BE2C (cell line): Measurements from ENCODE around the gene ANKRD13D.

Source experiments
- DNase-seq: peaks from one replicate; pipeline ENCODE4 v3.0.0-alpha.2; 2020
- H3K27me3 ChIP-seq: fragments of 250-450 bp; sonication (Bioruptor Pico); 2 replicates; pipeline ENCODE4 v1.5.1; 2020; ENCODE audit warnings: mild to moderate bottlenecking
- H3K36me3 ChIP-seq: fragments of 250-450 bp; sonication (Bioruptor Pico); 2 replicates; pipeline ENCODE4 v1.5.1; 2020; ENCODE audit warnings: mild to moderate bottlenecking
- H3K4me1 ChIP-seq: fragments of 250-450 bp; sonication (Bioruptor Pico); 2 replicates; pipeline ENCODE4 v1.5.1; 2020
- H3K4me3 ChIP-seq: 2 replicates; pipeline ENCODE4 v1.5.1; 2011; ENCODE audit warnings: low read depth, low read length
- H3K9me3 ChIP-seq: fragments of 250-450 bp; sonication (Bioruptor Pico); 2 replicates; pipeline ENCODE4 v1.5.1; 2020
- TF ChIP-seq, protein P1 (sequence below): IDR thresholded peaks from 2 replicates; pipeline ENCODE4 v1.5.1; 2012; ENCODE audit warnings: mild to moderate bottlenecking, low read depth, low read length

ANKRD13D gene

DNA sequence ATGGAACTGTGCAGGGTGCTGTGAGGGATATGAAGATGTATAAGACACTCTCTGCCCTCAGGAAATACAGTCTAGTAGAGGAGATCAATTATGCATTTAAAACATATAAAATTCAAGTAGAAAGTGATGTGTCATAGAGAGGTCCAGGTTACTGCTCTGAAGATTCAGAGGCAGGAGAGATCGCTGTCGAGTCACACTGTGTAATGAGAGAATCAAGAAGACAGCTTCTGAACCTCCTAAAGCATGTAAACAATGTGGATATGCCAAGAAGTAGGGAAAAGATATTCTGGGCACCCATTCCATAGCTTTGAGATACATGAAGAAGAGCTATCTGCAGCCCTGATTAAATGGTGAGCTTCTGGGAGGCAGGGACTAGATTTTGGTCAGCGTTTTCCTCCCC lies 30.9 kb downstream of the ANKRD13D start:
- H3K4me3 ChIP-seq, result no peak overlapping the region
- H3K36me3 ChIP-seq, result no peaks in the 10 kb centered on the region
- TF ChIP-seq, protein P1, sequence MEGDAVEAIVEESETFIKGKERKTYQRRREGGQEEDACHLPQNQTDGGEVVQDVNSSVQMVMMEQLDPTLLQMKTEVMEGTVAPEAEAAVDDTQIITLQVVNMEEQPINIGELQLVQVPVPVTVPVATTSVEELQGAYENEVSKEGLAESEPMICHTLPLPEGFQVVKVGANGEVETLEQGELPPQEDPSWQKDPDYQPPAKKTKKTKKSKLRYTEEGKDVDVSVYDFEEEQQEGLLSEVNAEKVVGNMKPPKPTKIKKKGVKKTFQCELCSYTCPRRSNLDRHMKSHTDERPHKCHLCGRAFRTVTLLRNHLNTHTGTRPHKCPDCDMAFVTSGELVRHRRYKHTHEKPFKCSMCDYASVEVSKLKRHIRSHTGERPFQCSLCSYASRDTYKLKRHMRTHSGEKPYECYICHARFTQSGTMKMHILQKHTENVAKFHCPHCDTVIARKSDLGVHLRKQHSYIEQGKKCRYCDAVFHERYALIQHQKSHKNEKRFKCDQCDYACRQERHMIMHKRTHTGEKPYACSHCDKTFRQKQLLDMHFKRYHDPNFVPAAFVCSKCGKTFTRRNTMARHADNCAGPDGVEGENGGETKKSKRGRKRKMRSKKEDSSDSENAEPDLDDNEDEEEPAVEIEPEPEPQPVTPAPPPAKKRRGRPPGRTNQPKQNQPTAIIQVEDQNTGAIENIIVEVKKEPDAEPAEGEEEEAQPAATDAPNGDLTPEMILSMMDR, result no peak
- no peaks in the 10 kb centered on the region for H3K27me3 ChIP-seq
- DNase-seq, result no peak
- no peaks in the 10 kb centered on the region for H3K9me3 ChIP-seq
- no peaks in the 10 kb centered on the region for H3K4me1 ChIP-seq

DNA sequence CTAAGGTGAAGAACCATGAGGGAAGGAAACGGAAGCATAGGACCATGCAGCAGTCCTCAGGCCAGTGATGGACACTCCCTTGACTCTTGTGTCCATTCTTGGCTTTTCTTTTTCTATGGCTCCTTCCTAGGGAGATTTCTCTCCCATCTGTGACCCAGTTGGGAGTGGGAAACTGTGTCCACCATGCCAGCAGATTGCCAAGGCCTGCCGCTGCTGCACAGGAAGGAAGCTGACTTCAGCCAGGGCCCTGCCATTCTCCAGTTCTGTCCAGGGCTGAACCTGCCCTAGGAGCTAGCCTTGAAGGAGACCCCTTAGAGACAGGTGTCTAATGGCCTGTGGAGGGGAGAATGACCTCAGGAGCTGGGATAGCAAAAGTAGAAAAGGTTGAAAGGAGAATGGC lies 31.6 kb downstream of the ANKRD13D start:
- TF ChIP-seq, protein P1, result no peak
- Histone ChIP-seq H3K27me3 (no peaks in the 10 kb centered on the region), H3K4me3 (no peak overlapping the region), H3K4me1 (no peaks in the 10 kb centered on the region), H3K36me3 (no peaks in the 10 kb centered on the region), H3K9me3 (no peaks in the 10 kb centered on the region)
- DNase-seq, result no peak

DNA sequence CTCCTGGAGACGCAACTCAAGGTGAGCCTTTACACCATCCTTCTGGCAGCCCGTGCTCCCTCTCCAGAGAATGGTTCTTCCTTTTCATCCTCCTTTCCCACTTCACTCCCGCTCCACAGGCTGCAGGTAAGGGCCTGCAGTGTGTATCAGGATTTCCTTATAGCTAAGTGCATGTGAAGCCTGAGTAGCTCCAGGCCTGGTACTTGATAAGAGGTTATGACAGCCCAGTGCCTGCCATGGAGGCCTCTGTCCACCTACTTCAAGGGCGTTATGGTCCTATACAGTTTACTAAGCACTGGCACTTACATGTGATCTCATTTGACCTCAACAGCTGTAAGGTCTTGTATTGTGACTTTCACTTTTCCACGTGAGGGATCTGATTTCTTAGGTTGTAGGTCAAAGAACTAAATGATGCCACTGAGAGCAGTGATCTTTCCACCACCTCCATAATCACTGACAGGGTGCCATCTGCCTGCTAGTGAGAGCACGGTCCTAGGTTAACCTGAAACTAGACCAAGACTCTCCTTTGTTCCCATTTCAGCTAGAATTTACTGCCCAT lies 32.3 kb downstream of the ANKRD13D start:
- no peaks in the 10 kb centered on the region for H3K4me1 ChIP-seq
- H3K4me3 ChIP-seq, result no peak overlapping the region
- H3K27me3 ChIP-seq, result no peaks in the 10 kb centered on the region
- no peaks in the 10 kb centered on the region for H3K9me3 ChIP-seq
- H3K36me3 ChIP-seq, result no peaks in the 10 kb centered on the region
- no peak for DNase-seq
- TF ChIP-seq, protein P1, result no peak

DNA sequence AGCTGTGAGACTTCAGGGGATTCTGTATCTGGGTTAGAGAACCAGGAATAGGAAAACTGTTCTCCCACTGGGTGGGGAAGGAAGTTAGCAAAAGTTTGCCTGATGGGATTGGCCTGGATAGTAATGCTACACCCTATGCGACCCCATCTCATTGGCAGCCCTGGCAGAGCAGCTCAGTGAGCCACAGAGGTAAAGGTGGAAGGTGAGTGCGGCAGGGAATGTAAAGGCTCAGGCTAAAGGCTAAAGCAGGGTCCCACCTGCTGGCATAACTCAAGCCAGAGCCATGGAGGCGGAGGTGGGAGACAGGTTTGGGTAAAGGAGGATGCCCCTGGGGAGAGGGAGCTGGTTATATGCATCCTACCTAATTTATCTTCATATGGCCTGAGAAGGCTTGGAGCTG lies 32.9 kb downstream of the ANKRD13D start:
- Histone ChIP-seq H3K36me3 (no peaks in the 10 kb centered on the region), H3K27me3 (no peaks in the 10 kb centered on the region), H3K4me3 (no peak overlapping the region), H3K4me1 (no peaks in the 10 kb centered on the region), H3K9me3 (no peaks in the 10 kb centered on the region)
- DNase-seq, result no peak
- TF ChIP-seq, protein P1, result no peak

DNA sequence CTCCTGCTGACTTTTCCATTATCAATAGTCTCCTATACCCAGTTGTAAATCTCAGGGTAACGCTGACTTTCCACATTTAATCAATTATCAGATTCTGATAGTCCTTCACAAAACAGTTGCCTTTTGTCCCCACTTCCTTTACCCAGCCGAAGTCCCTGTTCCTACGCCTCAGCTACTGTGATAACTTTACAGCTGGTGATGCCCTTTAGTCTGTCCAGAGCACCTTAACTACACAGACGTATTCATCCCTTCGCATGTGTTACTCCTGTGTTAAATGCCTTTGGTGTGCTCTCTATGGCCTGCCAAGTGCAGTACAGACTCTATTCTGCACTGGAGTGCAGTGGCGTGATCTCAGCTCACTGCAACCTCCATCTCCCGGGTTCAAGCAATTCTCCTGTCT lies 34.4 kb downstream of the ANKRD13D start:
- TF ChIP-seq, protein P1, result no peak

DNA sequence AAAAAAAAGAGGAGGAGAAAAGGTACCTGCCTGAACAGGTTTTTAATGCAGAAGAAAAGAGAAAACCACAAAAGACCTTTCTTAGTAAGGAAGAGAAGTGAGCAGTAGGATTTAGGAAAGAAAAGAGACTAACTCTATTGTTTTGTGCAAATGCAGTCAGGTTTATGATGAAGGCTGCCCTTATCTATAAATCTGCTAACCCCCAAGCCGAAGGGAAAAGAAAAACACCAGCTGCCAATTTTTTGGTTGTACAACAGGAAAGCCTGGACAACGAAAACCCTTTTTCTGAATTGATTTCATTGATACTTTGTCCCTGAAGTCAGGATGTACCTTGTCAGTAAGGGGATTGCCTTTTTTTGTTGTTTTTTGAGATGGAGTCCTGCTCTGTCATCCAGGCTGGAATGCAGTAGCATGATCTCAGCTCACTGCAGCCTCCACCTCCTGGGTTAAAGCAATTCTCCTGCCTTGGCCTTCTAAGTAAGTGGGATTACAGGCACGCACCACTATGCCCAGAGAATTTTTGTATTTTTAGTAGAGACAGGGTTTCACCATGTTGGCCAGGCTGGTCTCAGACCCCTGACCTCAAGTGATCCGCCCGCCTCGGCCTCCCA lies 43.1 kb downstream of the ANKRD13D start:
- Histone ChIP-seq H3K4me1 (peaks cover 3% of the 10 kb centered on the region; the same call in 1 of the 2 replicates), H3K4me3 (no peak overlapping the region), H3K9me3 (no peaks in the 10 kb centered on the region; the same call in 1 of the 2 replicates), H3K36me3 (no peaks in the 10 kb centered on the region), H3K27me3 (no peaks in the 10 kb centered on the region)
- no peak for DNase-seq
- TF ChIP-seq, protein P1, result no peak

More for the DNA sequence above, 34.4 kb downstream of the ANKRD13D start:
- Histone ChIP-seq H3K36me3 (no peaks in the 10 kb centered on the region), H3K27me3 (no peaks in the 10 kb centered on the region), H3K9me3 (no peaks in the 10 kb centered on the region), H3K4me3 (no peak overlapping the region), H3K4me1 (no peaks in the 10 kb centered on the region)
- DNase-seq, result no peak
